H9 (cell line): ENCODE results near the gene PPP5C. TPM values are rescaled to one million over a fixed set of nuclear protein-coding genes. Genes with fewer than 3 reads are reported as not detected.

Source experiments
- DNase-seq: peaks from one replicate; pipeline ENCODE4 v3.0.0-alpha.2; 2017
- H2AFZ ChIP-seq: one replicate; pipeline ENCODE4 v1.6.1; 2013; ENCODE audit warnings: mild to moderate bottlenecking, low read length, control low read depth, moderate library complexity
- H2AK5ac ChIP-seq: 2 replicates; pipeline ENCODE4 v1.6.1; 2013; ENCODE audit warnings: low read length, control low read depth, mixed read lengths; ENCODE audit not compliant: insufficient read length
- H2BK120ac ChIP-seq: one replicate; pipeline ENCODE4 v1.6.1; 2013; ENCODE audit warnings: low read depth, mild to moderate bottlenecking, low read length, control low read depth, inconsistent platforms; ENCODE audit not compliant: poor library complexity, severe bottlenecking
- H2BK12ac ChIP-seq: 2 replicates; pipeline ENCODE4 v1.6.1; 2013; ENCODE audit warnings: low read length, control low read depth, mixed read lengths, low read depth; ENCODE audit not compliant: insufficient read length
- H2BK15ac ChIP-seq: 2 replicates; pipeline ENCODE4 v1.6.1; 2013; ENCODE audit warnings: low read depth, low read length, control low read depth
- H2BK20ac ChIP-seq: one replicate; pipeline ENCODE4 v1.6.1; 2013; ENCODE audit warnings: low read depth, mild to moderate bottlenecking, low read length, control low read depth, inconsistent platforms; ENCODE audit not compliant: poor library complexity, severe bottlenecking
- H2BK5ac ChIP-seq: 2 replicates; pipeline ENCODE4 v1.6.1; 2013; ENCODE audit warnings: low read length, control low read depth, mixed read lengths; ENCODE audit not compliant: insufficient read length
- H3K14ac ChIP-seq: 2 replicates; pipeline ENCODE4 v1.6.1; 2013; ENCODE audit warnings: low read length, control low read depth; ENCODE audit not compliant: insufficient read depth
- H3K18ac ChIP-seq: 2 replicates; pipeline ENCODE4 v1.6.1; 2013; ENCODE audit warnings: low read depth, mild to moderate bottlenecking, mixed read lengths, low read length, control low read depth; ENCODE audit not compliant: insufficient read length
- H3K23ac ChIP-seq: 2 replicates; pipeline ENCODE4 v1.6.1; 2013; ENCODE audit warnings: low read length, control low read depth, mixed read lengths, low read depth; ENCODE audit not compliant: insufficient read length
- H3K23me2 ChIP-seq: 2 replicates; pipeline ENCODE4 v1.6.1; 2013; ENCODE audit warnings: low read depth, mild to moderate bottlenecking, mixed read lengths, low read length, control low read depth; ENCODE audit not compliant: insufficient read length, poor library complexity, severe bottlenecking
- H3K27ac ChIP-seq: 2 replicates; pipeline ENCODE4 v1.5.1; 2013; ENCODE audit warnings: low read length, control low read depth, mixed read lengths, low read depth; ENCODE audit not compliant: insufficient read length
- H3K27me3 ChIP-seq: 2 replicates; pipeline ENCODE4 v1.6.1; 2013; ENCODE audit warnings: low read length, control low read depth, inconsistent platforms; ENCODE audit not compliant: insufficient read depth
- H3K4ac ChIP-seq: 2 replicates; pipeline ENCODE4 v1.6.1; 2013; ENCODE audit warnings: low read depth, mild to moderate bottlenecking, control low read depth, inconsistent platforms, low read length, moderate library complexity
- H3K4me1 ChIP-seq: 2 replicates; pipeline ENCODE4 v1.6.1; 2013; ENCODE audit warnings: low read length, control low read depth, inconsistent platforms; ENCODE audit not compliant: insufficient read depth
- H3K4me2 ChIP-seq: 2 replicates; pipeline ENCODE4 v1.6.1; 2013; ENCODE audit warnings: low read length, control low read depth, mixed read lengths; ENCODE audit not compliant: insufficient read length, insufficient read depth
- H3K56ac ChIP-seq: 2 replicates; pipeline ENCODE4 v1.6.1; 2013; ENCODE audit warnings: low read depth, mild to moderate bottlenecking, mixed read lengths, low read length, control low read depth; ENCODE audit not compliant: insufficient read length
- H3K79me1 ChIP-seq: 2 replicates; pipeline ENCODE4 v1.6.1; 2013; ENCODE audit warnings: low read depth, mild to moderate bottlenecking, moderate library complexity, low read length, control low read depth, inconsistent platforms; ENCODE audit not compliant: insufficient read depth, poor library complexity, severe bottlenecking
- H3K79me2 ChIP-seq: 2 replicates; pipeline ENCODE4 v1.6.1; 2013; ENCODE audit warnings: low read length, control low read depth, inconsistent platforms; ENCODE audit not compliant: insufficient read depth
- H3K9ac ChIP-seq: 2 replicates; pipeline ENCODE4 v1.6.1; 2013; ENCODE audit warnings: low read length, control low read depth, mixed read lengths; ENCODE audit not compliant: insufficient read length; ENCODE audit errors: extremely low read depth
- H3K9me3 ChIP-seq: one replicate; pipeline ENCODE4 v1.6.1; 2013; ENCODE audit warnings: low read depth, low read length, inconsistent platforms; ENCODE audit not compliant: control insufficient read depth
- H3T11ph ChIP-seq: one replicate; pipeline ENCODE4 v1.6.1; 2013; ENCODE audit warnings: mild to moderate bottlenecking, low read length, control low read depth, inconsistent platforms
- H4K20me1 ChIP-seq: one replicate; pipeline ENCODE4 v1.6.1; 2013; ENCODE audit not compliant: control insufficient read depth, insufficient read length, insufficient read depth
- H4K5ac ChIP-seq: 2 replicates; pipeline ENCODE4 v1.6.1; 2013; ENCODE audit warnings: low read depth, mild to moderate bottlenecking, mixed read lengths, low read length, control low read depth; ENCODE audit not compliant: insufficient read length
- H4K8ac ChIP-seq: replicated peaks from 2 replicates; pipeline ENCODE4 v1.6.1; 2013; ENCODE audit warnings: low read length, control low read depth, mixed read lengths, low read depth; ENCODE audit not compliant: insufficient read length
- H4K91ac ChIP-seq: 2 replicates; pipeline ENCODE4 v1.6.1; 2013; ENCODE audit warnings: low read depth, mild to moderate bottlenecking, moderate library complexity, mixed read lengths, low read length, control low read depth; ENCODE audit not compliant: insufficient read length
- H3K27ac Mint-ChIP-seq, 3 experiments: 2 replicates in 2 of 3; 3 replicates in 1 of 3; pipeline ENCODE4 v1.8.0; 2020 to 2021; ENCODE audit warnings: mixed read lengths in 3 of 3, mild to moderate bottlenecking in 1 of 3, moderate library complexity in 1 of 3
- H3K27me3 Mint-ChIP-seq: 2 replicates; pipeline ENCODE4 v1.8.0; 2021; ENCODE audit warnings: low read depth, mild to moderate bottlenecking, moderate library complexity, mixed read lengths
- H3K36me3 Mint-ChIP-seq, 3 experiments: 2 replicates in 2 of 3; 3 replicates in 1 of 3; pipeline ENCODE4 v1.8.0; 2020 to 2021; ENCODE audit warnings: low read depth in 3 of 3, mixed read lengths in 3 of 3; ENCODE audit not compliant: insufficient read depth in 1 of 3
- H3K4me1 Mint-ChIP-seq, 2 experiments: 2 replicates each; pipeline ENCODE4 v1.8.0; 2020; ENCODE audit warnings: mixed read lengths in 2 of 2
- H3K4me3 Mint-ChIP-seq, 2 experiments: 2 replicates in 1 of 2; 3 replicates in 1 of 2; pipeline ENCODE4 v1.8.0; 2020 to 2021; ENCODE audit warnings: mild to moderate bottlenecking in 2 of 2, mixed read lengths in 2 of 2, moderate library complexity in 1 of 2
- H3K9me3 Mint-ChIP-seq, 2 experiments: 2 replicates in 1 of 2; 3 replicates in 1 of 2; pipeline ENCODE4 v1.8.0; 2020; ENCODE audit warnings: mild to moderate bottlenecking in 2 of 2, mixed read lengths in 2 of 2, moderate library complexity in 1 of 2
- WGBS: extraction: QIAGEN DNeasy Blood & Tissue Kit; methylation state at CpG from one replicate; pipeline ENCODE4 v1.1.7; 2013; ENCODE audit warnings: missing lambda C conversion rate, low lambda C conversion rate, mixed read lengths; ENCODE audit not compliant: insufficient read length; ENCODE audit errors: extremely low coverage; 5-methylcytosine and 5-hydroxymethylcytosine counted together
- total RNA-seq: library from RNA; stranded (reverse); gene quantifications from 2 replicates; pipeline ENCODE4 v1.2.1, GENCODE V29; 2021
- TF ChIP-seq, protein P1 (sequence below): fragments of 200-600 bp; sonication (generic); conservative IDR thresholded peaks from 3 replicates; pipeline ENCODE4 v1.8.0; 2021; ENCODE audit warnings: antibody characterized with exemption, mild to moderate bottlenecking

Gene PPP5C
- total RNA-seq, 1 experiment from 2014 or later, result 108 TPM

DNA sequence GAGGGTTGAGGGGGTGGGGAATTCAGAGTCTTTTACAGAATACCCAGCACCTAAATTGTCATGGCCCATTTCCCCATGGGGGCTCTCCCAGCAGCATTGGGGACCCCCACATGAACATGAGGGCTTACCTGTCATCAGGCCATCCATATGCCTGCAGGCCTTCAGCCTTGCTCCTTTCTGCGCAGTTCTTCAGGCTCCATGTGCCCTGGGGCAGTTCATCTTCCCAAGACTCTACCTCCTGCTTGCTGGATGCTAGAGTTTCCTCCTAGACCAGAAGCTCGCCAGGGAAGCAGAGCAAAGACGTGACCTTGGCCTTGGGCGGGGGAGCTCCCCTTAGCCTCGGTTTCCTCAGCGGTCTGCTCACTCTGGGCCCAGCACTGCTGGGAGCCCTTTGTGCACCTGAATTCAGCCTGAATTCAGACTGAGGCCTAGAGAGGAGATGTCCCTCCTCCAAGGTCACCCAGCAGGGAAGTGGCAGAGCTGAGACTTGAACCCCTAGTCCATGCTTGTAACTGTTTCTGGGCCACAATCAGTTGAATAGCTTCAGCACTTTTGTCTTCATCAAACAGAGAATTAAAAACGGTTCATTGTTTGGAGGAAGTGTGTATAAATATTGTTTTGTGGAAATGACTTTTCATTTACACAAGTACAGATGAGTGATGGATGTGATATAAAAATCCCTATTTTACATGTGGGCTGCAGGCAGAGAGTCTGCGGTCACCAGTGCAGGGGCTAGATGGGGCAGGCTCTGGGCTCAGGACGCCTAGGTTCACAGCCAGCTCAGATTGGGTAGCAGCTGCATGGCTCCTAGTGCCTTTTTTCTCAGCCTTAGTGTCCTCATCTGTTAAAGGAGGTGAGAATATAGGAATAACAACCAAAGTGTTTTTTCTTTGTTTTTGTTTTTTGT is 9.5 kb downstream of the PPP5C start:
- no peak overlapping the region for H3K9ac ChIP-seq
- no CpG with 5 or more reads among the region's 9 CpGs for WGBS
- no peaks in the 10 kb centered on the region for H4K20me1 ChIP-seq
- no peak overlapping the region for H3K18ac ChIP-seq
- no peaks in the 10 kb centered on the region for H3K9me3 ChIP-seq
- no peak overlapping the region for H3K14ac ChIP-seq
- no peak overlapping the region for H2BK120ac ChIP-seq
- H3K27me3 ChIP-seq, result no peaks in the 10 kb centered on the region
- peaks cover 18% of the 10 kb centered on the region for H3K79me1 ChIP-seq
- DNase-seq, result no peak
- H3K27me3 Mint-ChIP-seq, result no peaks in the 10 kb centered on the region
- H3K79me2 ChIP-seq, result peaks cover 8% of the 10 kb centered on the region; the same call in 1 of the 2 replicates
- no peak overlapping the region for H2BK12ac ChIP-seq
- H3K27ac ChIP-seq, result no peak overlapping the region
- no peaks in the 10 kb centered on the region for H3K4me1 ChIP-seq
- H3K9me3 Mint-ChIP-seq, result no peaks in the 10 kb centered on the region; a peak in 1 of 5 replicates
- H3K56ac ChIP-seq, result no peak overlapping the region
- peaks cover 4% of the 10 kb centered on the region for H3K23me2 ChIP-seq
- H3K27ac Mint-ChIP-seq, result no peak overlapping the region; a peak in 1 of 7 replicates
- no peak overlapping the region for H3K23ac ChIP-seq
- TF ChIP-seq, protein P1, sequence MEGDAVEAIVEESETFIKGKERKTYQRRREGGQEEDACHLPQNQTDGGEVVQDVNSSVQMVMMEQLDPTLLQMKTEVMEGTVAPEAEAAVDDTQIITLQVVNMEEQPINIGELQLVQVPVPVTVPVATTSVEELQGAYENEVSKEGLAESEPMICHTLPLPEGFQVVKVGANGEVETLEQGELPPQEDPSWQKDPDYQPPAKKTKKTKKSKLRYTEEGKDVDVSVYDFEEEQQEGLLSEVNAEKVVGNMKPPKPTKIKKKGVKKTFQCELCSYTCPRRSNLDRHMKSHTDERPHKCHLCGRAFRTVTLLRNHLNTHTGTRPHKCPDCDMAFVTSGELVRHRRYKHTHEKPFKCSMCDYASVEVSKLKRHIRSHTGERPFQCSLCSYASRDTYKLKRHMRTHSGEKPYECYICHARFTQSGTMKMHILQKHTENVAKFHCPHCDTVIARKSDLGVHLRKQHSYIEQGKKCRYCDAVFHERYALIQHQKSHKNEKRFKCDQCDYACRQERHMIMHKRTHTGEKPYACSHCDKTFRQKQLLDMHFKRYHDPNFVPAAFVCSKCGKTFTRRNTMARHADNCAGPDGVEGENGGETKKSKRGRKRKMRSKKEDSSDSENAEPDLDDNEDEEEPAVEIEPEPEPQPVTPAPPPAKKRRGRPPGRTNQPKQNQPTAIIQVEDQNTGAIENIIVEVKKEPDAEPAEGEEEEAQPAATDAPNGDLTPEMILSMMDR, result no peak
- no peak overlapping the region for H4K8ac ChIP-seq
- no peak overlapping the region for H2BK15ac ChIP-seq
- no peak overlapping the region for H2BK5ac ChIP-seq
- H2BK20ac ChIP-seq, result no peak overlapping the region
- no peak overlapping the region for H4K5ac ChIP-seq
- H3K36me3 Mint-ChIP-seq, result peaks cover 14 to 57% (median 55%) of the 10 kb centered on the region in 3 experiments
- no peak overlapping the region for H3T11ph ChIP-seq
- no peak overlapping the region for H3K4me3 Mint-ChIP-seq
- H2AK5ac ChIP-seq, result no peak overlapping the region
- no peak overlapping the region for H3K4me2 ChIP-seq
- H2AFZ ChIP-seq, result no peak overlapping the region
- peaks cover 3 to 16% of the 10 kb centered on the region in 2 experiments for H3K4me1 Mint-ChIP-seq
- H3K4ac ChIP-seq, result no peak overlapping the region
- H4K91ac ChIP-seq, result no peak overlapping the region
